GM12891 (cell line): Measurements from ENCODE around the gene THAP7.

Experiments used
- PAX5 ChIP-seq: IDR thresholded peaks from 2 replicates; pipeline ENCODE4 v1.6.1; 2011; ENCODE audit warnings: low read length, moderate library complexity, mild to moderate bottlenecking; ENCODE audit not compliant: insufficient read depth, severe bottlenecking
- POLR2A ChIP-seq: IDR thresholded peaks from 2 replicates; pipeline ENCODE4 v1.6.1; 2011; ENCODE audit warnings: low read depth, low read length, control low read depth
- POLR2AphosphoS5 ChIP-seq: IDR thresholded peaks from 2 replicates; pipeline ENCODE4 v1.6.1; 2011; ENCODE audit warnings: low read depth, low read length, control low read depth
- TAF1 ChIP-seq: IDR thresholded peaks from 2 replicates; pipeline ENCODE4 v1.6.1; 2011; ENCODE audit warnings: low read depth, low read length, control low read depth

GRCh38 chr22:21044931-21045584 lies 43.1 kb upstream of the THAP7 start:
- TF ChIP-seq TAF1 (no peak), POLR2AphosphoS5 (no peak), POLR2A (no peak), PAX5 (no peak)
